HepG2 (cell line): Measurements from ENCODE around the gene CTCF. TPM values are rescaled to one million over a fixed set of nuclear protein-coding genes. Genes with fewer than 3 reads are reported as not detected.

Source experiments
- BCL6 ChIP-seq: IDR thresholded peaks from 2 replicates; pipeline ENCODE4 v1.6.1; 2016; ENCODE audit warnings: missing genetic modification reagents, missing compliant biosample characterization
- ETV5 ChIP-seq: IDR thresholded peaks from 2 replicates; pipeline ENCODE4 v1.6.1; 2018; ENCODE audit warnings: missing biosample characterization, missing genetic modification reagents, inconsistent platforms, borderline replicate concordance
- HIC2 ChIP-seq: sonication (generic); formaldehyde crosslinking; IDR thresholded peaks from 2 replicates; pipeline ENCODE4 v1.9.0; 2022; ENCODE audit warnings: low read depth, missing genetic modification reagents
- KLF12 ChIP-seq: sonication (generic); formaldehyde crosslinking; IDR thresholded peaks from 2 replicates; pipeline ENCODE4 v1.4.0; 2020; ENCODE audit warnings: missing genetic modification reagents, borderline replicate concordance
- MED13 ChIP-seq: sonication (generic); formaldehyde crosslinking; IDR thresholded peaks from 2 replicates; pipeline ENCODE4 v1.5.0; 2020; ENCODE audit warnings: missing genetic modification reagents
- MTA3 ChIP-seq: sonication (generic); formaldehyde crosslinking; IDR thresholded peaks from 2 replicates; pipeline ENCODE4 v1.4.0; 2020; ENCODE audit warnings: missing genetic modification reagents
- NR1H2 ChIP-seq: sonication (generic); formaldehyde crosslinking; IDR thresholded peaks from 2 replicates; pipeline ENCODE4 v1.8.1; 2022; ENCODE audit warnings: low read depth, missing genetic modification reagents, borderline replicate concordance
- PCBP2 ChIP-seq: fragments of 200-400 bp; formaldehyde crosslinking; optimal IDR thresholded peaks from 2 replicates; pipeline ENCODE3; 2018; ENCODE audit warnings: low read length, low read depth; ENCODE audit not compliant: poor library complexity, severe bottlenecking
- POLR2G ChIP-seq: fragments of 200-400 bp; formaldehyde crosslinking; IDR thresholded peaks from 2 replicates; pipeline ENCODE4 v1.6.1; 2018; ENCODE audit warnings: mild to moderate bottlenecking, low read depth, low read length, moderate library complexity
- RXRA ChIP-seq: sonication (generic); formaldehyde crosslinking; IDR thresholded peaks from 2 replicates; pipeline ENCODE4 v1.5.1; 2020; ENCODE audit warnings: missing genetic modification reagents
- SAP130 ChIP-seq: IDR thresholded peaks from 2 replicates; pipeline ENCODE4 v1.6.1; 2016; ENCODE audit warnings: low read depth
- SMARCE1 ChIP-seq: fragments of 450-650 bp; IDR thresholded peaks from 2 replicates; pipeline ENCODE4 v1.6.1; 2017; ENCODE audit warnings: borderline replicate concordance
- TRIM24 ChIP-seq: sonication (generic); formaldehyde crosslinking; IDR thresholded peaks from 2 replicates; pipeline ENCODE4 v1.8.0; 2022; ENCODE audit warnings: mild to moderate bottlenecking, missing genetic modification reagents
- ZNF234 ChIP-seq: sonication (generic); formaldehyde crosslinking; conservative IDR thresholded peaks from 2 replicates; pipeline ENCODE4 v1.5.1; 2020; ENCODE audit warnings: mild to moderate bottlenecking, missing genetic modification reagents
- ZNF256 ChIP-seq: sonication (generic); formaldehyde crosslinking; conservative IDR thresholded peaks from 2 replicates; pipeline ENCODE4 v1.4.0; 2020; ENCODE audit warnings: missing genetic modification reagents
- ZNF3 ChIP-seq: IDR thresholded peaks from 2 replicates; pipeline ENCODE4 v1.7.0; 2017; ENCODE audit warnings: inconsistent platforms
- ZNF331 ChIP-seq: sonication (generic); formaldehyde crosslinking; IDR thresholded peaks from 2 replicates; pipeline ENCODE4 v1.4.0; 2020; ENCODE audit warnings: missing genetic modification reagents
- ZNF446 ChIP-seq: sonication (generic); formaldehyde crosslinking; IDR thresholded peaks from 2 replicates; pipeline ENCODE4 v1.5.0; 2020; ENCODE audit warnings: mild to moderate bottlenecking, missing genetic modification reagents
- ZNF550 ChIP-seq: sonication (generic); formaldehyde crosslinking; IDR thresholded peaks from 2 replicates; pipeline ENCODE4 v1.4.0; 2020; ENCODE audit warnings: mild to moderate bottlenecking, missing genetic modification reagents, borderline replicate concordance
- ZNF563 ChIP-seq: sonication (generic); formaldehyde crosslinking; IDR thresholded peaks from 2 replicates; pipeline ENCODE4 v1.8.0; 2022; ENCODE audit warnings: mild to moderate bottlenecking, moderate library complexity, missing genetic modification reagents
- ZNF619 ChIP-seq: sonication (generic); formaldehyde crosslinking; IDR thresholded peaks from 2 replicates; pipeline ENCODE4 v1.4.0; 2020; ENCODE audit warnings: mild to moderate bottlenecking, missing genetic modification reagents
- ZNF747 ChIP-seq: sonication (generic); formaldehyde crosslinking; IDR thresholded peaks from 2 replicates; pipeline ENCODE4 v1.8.1; 2023; ENCODE audit warnings: missing genetic modification reagents, mild to moderate bottlenecking, borderline replicate concordance
- ZNF773 ChIP-seq: sonication (generic); formaldehyde crosslinking; IDR thresholded peaks from 2 replicates; pipeline ENCODE4 v1.4.0; 2020; ENCODE audit warnings: missing genetic modification reagents, borderline replicate concordance
- ZSCAN12 ChIP-seq: sonication (generic); formaldehyde crosslinking; IDR thresholded peaks from 2 replicates; pipeline ENCODE4 v1.9.0; 2021; ENCODE audit warnings: mild to moderate bottlenecking, missing genetic modification reagents
- ZSCAN29 ChIP-seq: sonication (generic); formaldehyde crosslinking; conservative IDR thresholded peaks from 2 replicates; pipeline ENCODE4 v1.4.0; 2020; ENCODE audit warnings: mild to moderate bottlenecking, missing genetic modification reagents
- polyA plus RNA-seq, 8 experiments: library from polyadenylated mRNA; depleted of rRNA in 3 of 8; stranded (reverse) in 7 of 8; unstranded in 1 of 8; fragments of >200 nt; fragmentation: Illumina TruSeq in 4 of 8; extraction: Trizol in 4 of 8; gene quantifications; 2 replicates each; pipeline versions ENCODE4 v1.2.1 to v1.2.3, GENCODE V29; 2011 to 2016; ENCODE audit warnings: low read depth in 4 of 8, missing spikeins in 1 of 8, mixed read lengths in 1 of 8; ENCODE audit not compliant: insufficient read depth in 1 of 8
- total RNA-seq, 5 experiments: library from RNA; depleted of rRNA; stranded (reverse); fragments of >200 nt; fragmentation: Illumina TruSeq; extraction: Trizol; gene quantifications; 2 replicates each; pipeline ENCODE4 v1.2.3, GENCODE V29; 2016; ENCODE audit warnings: low read depth in 1 of 5
- TF ChIP-seq, protein P1 (sequence below): sonication (generic); formaldehyde crosslinking; IDR thresholded peaks from 2 replicates; pipeline ENCODE4 v1.4.0; 2020; ENCODE audit warnings: missing genetic modification reagents, borderline replicate concordance
- TF ChIP-seq, protein P2 (sequence below): sonication (generic); formaldehyde crosslinking; IDR thresholded peaks from 2 replicates; pipeline ENCODE4 v1.4.0; 2020; ENCODE audit warnings: mild to moderate bottlenecking, missing genetic modification reagents

CTCF gene
- total and polyA plus RNA-seq, 2 of the 13 experiments (the other 11 are each of a cell fraction or from before 2014, with no cell fraction given) = 19.5 to 37.5 TPM

GRCh38 chr16:67537636-67538591, 24.4 kb upstream of the CTCF start (continued):
- TF ChIP-seq ZNF550 (CRISPR knock-in tag) = no peak
- TF ChIP-seq ZSCAN29 = no peak
- TF ChIP-seq ZNF446 = peak; percentile 69; the same call in 1 of the 2 replicates
- TF ChIP-seq ZNF3 (CRISPR knock-in tag) = no peak
- TF ChIP-seq SAP130 (CRISPR knock-in tag) = peak; percentile 72
- no peak; the same call in 1 of the 2 replicates for TF ChIP-seq RXRA (CRISPR knock-in tag)
- no peak for TF ChIP-seq TRIM24 (CRISPR knock-in tag)
- TF ChIP-seq, protein P1, sequence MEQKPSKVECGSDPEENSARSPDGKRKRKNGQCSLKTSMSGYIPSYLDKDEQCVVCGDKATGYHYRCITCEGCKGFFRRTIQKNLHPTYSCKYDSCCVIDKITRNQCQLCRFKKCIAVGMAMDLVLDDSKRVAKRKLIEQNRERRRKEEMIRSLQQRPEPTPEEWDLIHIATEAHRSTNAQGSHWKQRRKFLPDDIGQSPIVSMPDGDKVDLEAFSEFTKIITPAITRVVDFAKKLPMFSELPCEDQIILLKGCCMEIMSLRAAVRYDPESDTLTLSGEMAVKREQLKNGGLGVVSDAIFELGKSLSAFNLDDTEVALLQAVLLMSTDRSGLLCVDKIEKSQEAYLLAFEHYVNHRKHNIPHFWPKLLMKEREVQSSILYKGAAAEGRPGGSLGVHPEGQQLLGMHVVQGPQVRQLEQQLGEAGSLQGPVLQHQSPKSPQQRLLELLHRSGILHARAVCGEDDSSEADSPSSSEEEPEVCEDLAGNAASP (CRISPR knock-in tag) = peak; percentile 41; the same call in 1 of the 2 replicates
- TF ChIP-seq PCBP2 = no peak
- no peak for TF ChIP-seq ZNF234 (CRISPR knock-in tag)
- 0 out of 2 replicates have a peak, but pooled peaks have one; percentile 31 for TF ChIP-seq ZSCAN12
- no peak; the same call in 1 of the 2 replicates for TF ChIP-seq POLR2G
- TF ChIP-seq ETV5 (CRISPR knock-in tag) = peak; percentile 91
- TF ChIP-seq BCL6 = peak; percentile 72
- no peak for TF ChIP-seq MED13
- TF ChIP-seq ZNF747 (CRISPR knock-in tag) = no peak
- TF ChIP-seq ZNF619 (CRISPR knock-in tag) = 0 out of 2 replicates have a peak, but pooled peaks have one; percentile 17
- no peak for TF ChIP-seq NR1H2 (CRISPR knock-in tag)
- TF ChIP-seq MTA3 (CRISPR knock-in tag) = no peak
- no peak for TF ChIP-seq ZNF256 (CRISPR knock-in tag)
- no peak for TF ChIP-seq KLF12 (CRISPR knock-in tag)
- TF ChIP-seq ZNF563 = no peak
- TF ChIP-seq SMARCE1 = no peak
- no peak for TF ChIP-seq HIC2 (CRISPR knock-in tag)
- TF ChIP-seq, protein P2, sequence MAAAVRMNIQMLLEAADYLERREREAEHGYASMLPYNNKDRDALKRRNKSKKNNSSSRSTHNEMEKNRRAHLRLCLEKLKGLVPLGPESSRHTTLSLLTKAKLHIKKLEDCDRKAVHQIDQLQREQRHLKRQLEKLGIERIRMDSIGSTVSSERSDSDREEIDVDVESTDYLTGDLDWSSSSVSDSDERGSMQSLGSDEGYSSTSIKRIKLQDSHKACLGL (CRISPR knock-in tag) = no peak
- peak; percentile 48; the same call in 1 of the 2 replicates for TF ChIP-seq ZNF331 (CRISPR knock-in tag)
- no peak for TF ChIP-seq ZNF773 (CRISPR knock-in tag)
